AML-193 (cell line): ENCODE data around the gene PNPLA6.

Experiments
- DNase-seq, 2 experiments: peaks; one replicate each; lab custom pipeline; 2025; lab: John Stamatoyannopoulos, UW

The PNPLA6 gene

GRCh38 chr19:7602240-7602934, 66.9 kb downstream of the PNPLA6 start:
- DNase-seq: no peak

- DNase-seq: no peak
Observed at GRCh38 chr19:7602935-7603497, 67.5 kb downstream of the PNPLA6 start.

- DNase-seq: no peak
Observed at GRCh38 chr19:7603919-7604318, 68.4 kb downstream of the PNPLA6 start.

- no peak for DNase-seq
Observed at GRCh38 chr19:7605490-7606222, 70.1 kb downstream of the PNPLA6 start.

- DNase-seq: no peak
Observed at GRCh38 chr19:7606289-7606688, 70.8 kb downstream of the PNPLA6 start.

- no peak for DNase-seq
Observed at GRCh38 chr19:7607212-7607873, 71.8 kb downstream of the PNPLA6 start.

- DNase-seq: no peak
Observed at GRCh38 chr19:7607874-7608560, 72.5 kb downstream of the PNPLA6 start.

- DNase-seq: no peak
Observed at GRCh38 chr19:7610491-7611240, 75.1 kb downstream of the PNPLA6 start.
